Adrenal gland (tissue), 12 donors: ENCODE measurements around the gene PLSCR2. TPM values are rescaled to one million over a fixed set of nuclear protein-coding genes. Genes with fewer than 3 reads are reported as not detected.
"Not testable (repeated sequence)": the region's sequence is repeated elsewhere in the genome, so short reads cannot be mapped to it uniquely, and the experiment has no call there.

Experiments
- DNase-seq, 7 donors: peaks; one replicate each; pipeline ENCODE4 v3.0.0-alpha.2; 2019 to 2020
- H3K27ac ChIP-seq, 5 donors: fragments of 200-600 bp; sonication (generic) in 4 of 5; 1 replicate in 3 of 5; 2 replicates in 2 of 5; pipeline versions ENCODE4 v1.5.1 to v1.8.0; 2016 to 2020; ENCODE audit warnings: mild to moderate bottlenecking in 1 of 5
- H3K27me3 ChIP-seq: fragments of 200-600 bp; 2 replicates; pipeline ENCODE4 v1.8.0; 2021
- H3K36me3 ChIP-seq, 2 donors: fragments of 200-600 bp; replicated peaks in 1 of 2; 1 replicate in 1 of 2; 2 replicates in 1 of 2; pipeline versions ENCODE4 v1.5.1 to v1.8.0; 2018 to 2022
- H3K4me1 ChIP-seq, 2 donors: fragments of 200-600 bp; replicated peaks in 1 of 2; 1 replicate in 1 of 2; 2 replicates in 1 of 2; pipeline versions ENCODE4 v1.5.1 to v1.8.0; 2018 to 2021
- H3K4me3 ChIP-seq, 4 donors: fragments of 200-600 bp; sonication (generic) in 3 of 4; one replicate each; pipeline ENCODE4 v1.5.1; 2016 to 2018
- H3K9me3 ChIP-seq, 3 donors: fragments of 200-600 bp; sonication (generic) in 1 of 3; replicated peaks in 1 of 3; 1 replicate in 2 of 3; 2 replicates in 1 of 3; pipeline versions ENCODE4 v1.5.1 to v1.8.0; 2016 to 2021
- POLR2A ChIP-seq, 2 donors: fragments of 450-650 bp; IDR thresholded peaks; one replicate each; pipeline ENCODE4 v1.6.1; 2017; ENCODE audit warnings: antibody characterized with exemption in 2 of 2, mild to moderate bottlenecking in 2 of 2, moderate library complexity in 1 of 2
- WGBS, 4 donors: extraction: QIAGEN DNeasy Blood & Tissue Kit in 2 of 4; methylation state at CpG; one replicate each; pipeline versions ENCODE4 v1.1.5 to v1.1.7; 2013 to 2017; 5-methylcytosine and 5-hydroxymethylcytosine counted together
- intact Hi-C, 2 donors: fragments of 100-400 bp; cut with DNase I; formaldehyde crosslinking; loops; one replicate each; pipeline versions ENCODE4 v1.14.1 to v1.15.0; 2022 to 2023
- polyA plus RNA-seq, 3 donors: library from polyadenylated mRNA; stranded (reverse); fragments of 200-250 nt in 2 of 3; fragments of 350-450 nt in 1 of 3; fragmentation: Illumina TruSeq in 1 of 3; extraction: RNeasy Lipid Tissue Mini Kit (QIAGEN cat#74804) in 1 of 3; gene quantifications; one replicate each; pipeline ENCODE4 v1.2.3, GENCODE V29; 2013 to 2014
- total RNA-seq, 9 donors: library from RNA; depleted of rRNA in 4 of 9; stranded (reverse); fragments of >200 nt in 4 of 9; fragments of 120-200 nt in 1 of 9; fragmentation: NEBNext Ultra II Directional in 1 of 9; extraction: Animal tissue kit (Norgen Biotek cat#: 25700) in 1 of 9; gene quantifications; one replicate each; pipeline versions ENCODE4 v1.1.0 to v1.2.4, GENCODE V29; 2013 to 2023
- TF ChIP-seq, protein P1 (sequence below), 6 experiments: fragments of 450-650 bp in 4 of 6; fragments of 200-600 bp in 2 of 6; sonication (generic) in 1 of 6; IDR thresholded peaks; 1 replicate in 5 of 6; 2 replicates in 1 of 6; pipeline versions ENCODE4 v1.5.1 to v1.8.0; 2016 to 2021; ENCODE audit warnings: antibody characterized with exemption in 6 of 6, mild to moderate bottlenecking in 2 of 6, moderate library complexity in 1 of 6
- donor health status: healthy with polysubstance abuse.
- donor health status: Bipolar disorder and iron deficiency.
- donor health status: DM: yes; HTN: yes; CAD: no.
- donor health status: DM: no; HTN: no; CAD: no.
- donor health status: DM: no; HTN: no; CAD: no.
- donor health status: DM: yes; HTN: yes; CAD: no.

PLSCR2 gene
- total and polyA plus RNA-seq, 12 donors = 0.11 to 0.41 TPM; not detected in 10

DNA sequence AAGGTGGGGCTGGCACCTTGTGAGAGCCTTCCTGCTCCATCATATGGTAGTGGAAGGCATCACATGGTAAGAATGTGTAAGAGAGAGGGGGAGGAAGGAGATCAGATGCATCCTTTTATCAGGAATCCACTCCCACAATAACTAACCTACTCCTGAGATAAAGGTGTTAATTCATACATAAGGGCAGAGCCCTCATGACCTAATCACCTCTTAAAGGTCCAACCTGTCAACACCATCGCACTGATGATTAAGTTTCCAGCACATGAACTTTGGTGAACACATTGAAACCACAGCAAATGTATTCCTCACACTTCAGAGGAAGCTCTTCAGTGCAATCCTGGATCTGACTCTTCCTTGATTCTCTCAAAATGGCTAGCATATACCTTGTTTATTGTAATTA is 55.4 kb downstream of the PLSCR2 start:
- intact Hi-C loops = no loop called here
- no peak overlapping the region for H3K4me3 ChIP-seq
- H3K27ac ChIP-seq = no peak overlapping the region
- H3K4me1 ChIP-seq = no peaks in the 10 kb centered on the region
- WGBS, 4 donors = 67 to 83% (median 69%) methylated on average over 1 of the region's 1 CpG
- no peaks in the 10 kb centered on the region for H3K36me3 ChIP-seq
- no peaks in the 10 kb centered on the region for H3K9me3 ChIP-seq
- no peaks in the 10 kb centered on the region for H3K27me3 ChIP-seq
- no peak for DNase-seq
- TF ChIP-seq, protein P1, sequence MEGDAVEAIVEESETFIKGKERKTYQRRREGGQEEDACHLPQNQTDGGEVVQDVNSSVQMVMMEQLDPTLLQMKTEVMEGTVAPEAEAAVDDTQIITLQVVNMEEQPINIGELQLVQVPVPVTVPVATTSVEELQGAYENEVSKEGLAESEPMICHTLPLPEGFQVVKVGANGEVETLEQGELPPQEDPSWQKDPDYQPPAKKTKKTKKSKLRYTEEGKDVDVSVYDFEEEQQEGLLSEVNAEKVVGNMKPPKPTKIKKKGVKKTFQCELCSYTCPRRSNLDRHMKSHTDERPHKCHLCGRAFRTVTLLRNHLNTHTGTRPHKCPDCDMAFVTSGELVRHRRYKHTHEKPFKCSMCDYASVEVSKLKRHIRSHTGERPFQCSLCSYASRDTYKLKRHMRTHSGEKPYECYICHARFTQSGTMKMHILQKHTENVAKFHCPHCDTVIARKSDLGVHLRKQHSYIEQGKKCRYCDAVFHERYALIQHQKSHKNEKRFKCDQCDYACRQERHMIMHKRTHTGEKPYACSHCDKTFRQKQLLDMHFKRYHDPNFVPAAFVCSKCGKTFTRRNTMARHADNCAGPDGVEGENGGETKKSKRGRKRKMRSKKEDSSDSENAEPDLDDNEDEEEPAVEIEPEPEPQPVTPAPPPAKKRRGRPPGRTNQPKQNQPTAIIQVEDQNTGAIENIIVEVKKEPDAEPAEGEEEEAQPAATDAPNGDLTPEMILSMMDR (IDR thresholded peaks at IDR 0.05) = no peak
- TF ChIP-seq POLR2A (IDR thresholded peaks at IDR 0.05) = no peak

DNA sequence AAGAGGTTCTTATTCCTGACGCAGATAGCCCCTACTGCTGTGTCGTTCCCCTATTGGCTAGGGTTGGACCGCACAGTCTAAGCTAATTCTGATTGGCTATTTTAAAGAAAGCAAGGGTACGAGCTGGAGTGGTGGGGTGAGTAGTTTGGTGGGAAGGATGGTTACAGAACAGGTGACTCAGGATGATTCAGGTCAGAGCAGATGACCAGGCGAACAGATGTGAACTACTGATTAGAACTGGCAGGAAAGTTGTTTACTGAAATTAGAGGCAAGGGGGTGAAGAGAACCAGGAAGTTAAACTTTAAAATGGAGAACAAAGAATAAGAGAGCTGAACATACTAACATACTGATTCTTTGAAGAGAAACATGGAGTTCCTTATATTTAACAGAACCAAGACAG is 56.6 kb downstream of the PLSCR2 start:
- H3K36me3 ChIP-seq, H3K4me3 ChIP-seq, H3K4me1 ChIP-seq, H3K9me3 ChIP-seq, DNase-seq, H3K27me3 ChIP-seq, intact Hi-C loops, H3K27ac ChIP-seq: not testable (repeated sequence)
- WGBS, 4 donors = 89 to 91% (median 91%) methylated on average over 5 of the region's 5 CpGs

DNA sequence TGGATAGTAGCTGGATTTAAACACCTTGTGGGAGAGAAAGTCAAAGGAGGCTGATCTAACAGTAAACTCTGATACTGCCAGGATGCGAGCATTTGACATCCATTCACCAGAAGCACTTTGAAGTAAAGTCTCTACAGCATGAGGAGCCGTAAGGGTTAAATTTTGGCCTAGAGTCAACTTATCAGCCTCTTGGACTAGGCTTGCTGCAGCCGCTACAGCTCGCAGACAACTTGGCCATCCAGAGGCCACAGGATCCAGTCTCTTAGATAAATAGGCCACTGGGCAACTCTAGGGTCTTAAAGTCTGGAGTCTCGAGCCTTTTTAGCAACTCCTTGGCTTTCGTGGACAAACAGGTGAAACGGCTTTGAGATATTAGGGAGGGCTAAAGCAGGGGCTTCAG is 61.4 kb downstream of the PLSCR2 start:
- WGBS, 4 donors = 65 to 73% (median 69%) methylated on average over 6 to 7 of the region's 7 CpGs
- no peak for DNase-seq
- no peaks in the 10 kb centered on the region for H3K27me3 ChIP-seq
- no peaks in the 10 kb centered on the region for H3K4me1 ChIP-seq
- H3K4me3 ChIP-seq = no peak overlapping the region
- no peaks in the 10 kb centered on the region for H3K9me3 ChIP-seq
- no peak for TF ChIP-seq POLR2A (IDR thresholded peaks at IDR 0.05)
- TF ChIP-seq, protein P1 (IDR thresholded peaks at IDR 0.05) = no peak
- no peaks in the 10 kb centered on the region for H3K36me3 ChIP-seq
- H3K27ac ChIP-seq = no peak overlapping the region
- intact Hi-C loops = no loop called here

DNA sequence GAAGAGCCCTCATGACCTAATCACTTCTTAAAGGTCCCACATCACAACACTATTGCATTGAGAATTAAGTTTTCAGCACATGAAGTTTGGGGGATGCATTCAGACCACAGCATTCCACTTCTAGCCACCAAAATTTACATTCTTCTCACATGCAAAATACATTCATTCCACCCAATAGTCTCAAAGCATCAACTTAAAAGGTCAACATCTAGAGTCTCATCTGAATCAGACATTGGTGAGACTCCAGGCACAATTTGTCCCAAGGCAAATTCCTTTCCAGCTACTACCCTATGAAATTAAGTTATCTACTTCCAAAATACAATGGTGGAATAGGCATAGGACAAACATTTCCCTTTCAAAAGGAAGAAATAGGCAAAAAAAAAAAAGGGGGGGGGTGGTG is 64.9 kb downstream of the PLSCR2 start:
- Histone ChIP-seq H3K27me3 (no peaks in the 10 kb centered on the region), H3K27ac (no peak overlapping the region), H3K4me3 (no peak overlapping the region), H3K4me1 (no peaks in the 10 kb centered on the region), H3K9me3 (no peaks in the 10 kb centered on the region), H3K36me3 (no peaks in the 10 kb centered on the region)
- intact Hi-C loops = no loop called here
- TF ChIP-seq POLR2A (IDR thresholded peaks at IDR 0.05) = no peak
- TF ChIP-seq, protein P1 (IDR thresholded peaks at IDR 0.05) = no peak
- no peak for DNase-seq

DNA sequence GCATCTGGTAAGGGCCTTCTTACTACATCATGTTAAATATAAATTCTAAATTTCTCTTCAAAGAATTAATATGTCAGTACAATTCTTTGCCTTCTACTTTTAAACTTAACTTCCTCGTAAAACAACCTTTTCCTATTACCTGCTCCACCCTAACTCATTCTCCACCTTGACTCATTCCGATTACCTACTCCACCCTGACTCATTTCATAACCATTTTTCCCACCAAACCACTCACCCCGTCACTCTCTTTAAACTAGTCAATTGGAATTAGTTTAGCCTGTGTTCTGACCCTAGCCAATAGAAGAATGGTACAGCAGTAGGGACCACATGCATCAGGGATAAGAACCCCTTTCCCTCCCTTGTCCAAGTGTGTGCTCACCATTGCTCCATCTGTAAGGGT is 65.6 kb downstream of the PLSCR2 start:
- Histone ChIP-seq H3K27ac (no peak overlapping the region), H3K4me3 (no peak overlapping the region), H3K4me1 (no peaks in the 10 kb centered on the region), H3K36me3 (no peaks in the 10 kb centered on the region), H3K27me3 (no peaks in the 10 kb centered on the region), H3K9me3 (no peaks in the 10 kb centered on the region)
- intact Hi-C loops = no loop called here
- TF ChIP-seq, protein P1 (IDR thresholded peaks at IDR 0.05) = no peak
- no peak for TF ChIP-seq POLR2A (IDR thresholded peaks at IDR 0.05)
- DNase-seq = no peak
- whole genome bisulfite sequencing, 4 donors = 65 to 86% (median 83%) methylated on average over 3 of the region's 3 CpGs
